ENCODE data around the gene LRRC28. TPM values are rescaled to one million over a fixed set of nuclear protein-coding genes. Genes with fewer than 3 reads are reported as not detected.

LRRC28 gene
- total RNA-seq, 1 donor from 2014 or later, result 13.4 TPM

DNA sequence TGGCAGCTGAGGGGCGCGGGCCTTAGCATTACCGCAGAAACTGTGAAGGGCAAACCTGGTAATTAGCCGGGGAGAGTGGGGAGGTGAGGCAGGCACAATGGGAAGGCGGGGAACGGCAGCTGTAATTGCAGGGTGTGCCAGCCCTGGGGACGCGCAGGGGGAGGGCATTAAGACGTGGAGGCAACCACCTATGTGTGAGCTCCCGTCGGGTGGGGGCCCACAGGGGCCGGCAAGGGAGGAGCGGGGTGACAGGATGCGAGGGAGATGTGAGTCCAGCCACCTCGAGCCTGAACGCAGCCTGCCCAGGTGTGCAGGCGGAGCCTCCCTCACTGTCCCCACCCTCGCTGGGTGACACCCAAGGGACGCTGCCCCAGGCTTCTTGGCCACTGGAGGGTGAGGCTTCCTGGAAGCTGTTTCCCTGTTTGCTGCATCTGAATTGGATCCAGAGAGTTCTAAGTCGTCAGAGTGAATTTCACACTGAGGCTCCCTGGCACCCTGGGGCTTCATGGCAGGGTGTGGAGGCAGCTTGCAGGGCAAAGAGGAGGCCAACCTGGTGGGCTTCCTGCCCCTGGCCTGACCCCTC is 183.9 kb downstream of the LRRC28 start:
- DNase-seq (ENCODE audit: low read depth, low spot score), result no peak

GRCh38 chr15:99435877-99436541 is 184.7 kb downstream of the LRRC28 start:
- no peak for DNase-seq (ENCODE audit: low read depth, low spot score)

DNA sequence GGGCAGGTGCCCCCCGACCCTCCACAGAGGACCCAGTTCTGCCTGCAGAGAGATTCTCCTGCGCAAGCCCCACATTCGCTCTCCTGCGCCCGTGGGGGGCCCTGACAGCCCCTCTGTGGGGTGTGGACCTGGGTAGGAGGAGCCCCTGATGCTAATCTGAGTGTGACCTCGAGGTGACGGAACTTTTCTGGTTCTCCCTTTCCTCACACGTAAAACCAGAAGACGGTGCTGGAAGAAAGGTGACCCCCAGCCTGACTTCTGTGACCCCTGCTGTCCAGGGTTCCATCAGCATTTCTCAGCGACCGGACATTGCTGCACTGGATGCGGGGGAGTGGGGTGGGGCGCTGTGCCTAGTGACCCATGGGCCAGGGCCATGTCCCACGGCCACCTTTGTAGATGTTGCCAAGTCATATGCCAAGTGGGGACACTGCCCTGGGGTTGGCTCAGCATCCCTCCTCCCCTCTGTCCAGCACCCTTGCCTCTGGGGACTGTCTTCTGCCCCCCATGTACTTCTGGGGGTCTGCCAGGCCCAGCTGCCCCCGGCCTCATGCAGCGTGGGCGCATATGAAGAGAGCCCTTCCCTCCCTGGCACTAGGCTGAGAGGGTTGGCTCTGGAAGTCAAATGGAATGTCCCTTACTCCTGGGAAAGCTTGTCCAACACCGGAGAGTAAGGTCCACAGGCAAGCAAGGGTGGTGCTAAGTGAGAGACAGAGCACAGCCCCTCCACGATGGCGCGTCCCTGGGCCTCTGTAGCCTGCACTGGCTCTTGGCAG is 185.4 kb downstream of the LRRC28 start:
- no peak for DNase-seq (ENCODE audit: low read depth, low spot score)

DNA sequence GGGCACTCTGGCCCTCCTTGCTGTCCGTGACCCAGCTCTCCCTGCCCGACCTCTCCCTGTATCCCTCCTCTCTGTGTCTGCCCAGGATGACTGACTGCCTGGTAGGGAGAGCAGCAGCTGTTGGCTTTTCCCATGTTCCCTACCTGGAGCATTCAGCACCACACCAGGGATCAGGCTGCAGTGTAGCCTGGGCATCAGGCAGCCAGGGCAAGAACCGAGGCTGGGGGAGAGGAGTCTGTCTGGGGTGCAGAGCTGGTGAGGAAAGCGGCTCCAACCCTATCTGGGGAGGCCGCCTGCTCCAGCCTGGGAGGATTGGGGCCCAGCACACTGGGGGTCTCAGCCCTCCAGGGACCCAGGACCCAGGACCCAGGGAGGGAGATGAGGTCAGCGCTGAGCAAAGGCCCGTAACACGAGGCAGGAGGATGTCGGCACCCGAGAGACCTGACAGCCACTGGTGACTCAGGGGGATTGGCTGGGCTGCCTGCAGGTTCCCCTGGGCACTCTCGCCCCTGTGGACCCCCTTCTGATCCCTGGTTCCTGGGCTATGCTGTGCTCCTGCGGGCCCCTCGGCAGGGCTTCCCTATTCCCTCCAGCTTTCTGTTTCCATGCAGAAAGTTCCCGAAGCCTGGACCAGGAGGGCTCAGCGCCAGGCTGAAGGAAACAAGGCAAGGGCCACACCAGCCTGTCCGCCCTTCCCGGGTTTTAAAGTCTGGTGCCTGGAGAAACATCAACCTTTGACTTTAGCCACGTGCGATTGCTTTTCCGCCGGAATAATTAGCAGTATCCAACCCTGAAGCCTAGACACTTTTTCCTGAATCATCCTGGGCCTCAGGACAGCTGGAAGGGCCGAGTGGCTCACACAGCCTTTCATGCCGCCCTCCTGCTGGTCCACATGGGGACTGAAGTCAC is 186.3 kb downstream of the LRRC28 start:
- no peak for DNase-seq (ENCODE audit: low read depth, low spot score)

DNA sequence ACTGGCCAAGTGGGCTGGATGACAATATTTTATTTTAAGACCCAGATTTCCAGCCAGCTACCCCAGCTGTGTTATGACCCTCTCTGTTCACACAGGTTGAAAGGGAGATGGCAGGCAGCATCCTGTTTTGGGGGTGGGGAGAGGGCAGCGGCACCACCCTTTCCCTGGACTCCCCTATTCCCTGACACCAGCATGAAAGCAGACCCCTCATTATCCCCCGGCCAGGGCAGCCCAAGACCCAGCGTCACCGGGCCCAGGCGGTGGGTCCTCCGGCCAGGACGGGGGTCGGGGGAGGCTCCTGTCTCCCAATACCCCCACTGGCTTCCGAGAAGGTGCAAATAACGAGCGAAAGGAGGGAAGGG is 186.9 kb downstream of the LRRC28 start:
- no peak for DNase-seq (ENCODE audit: low read depth, low spot score)

GRCh38 chr15:99438691-99439523 is 187.6 kb downstream of the LRRC28 start:
- no peak for DNase-seq (ENCODE audit: low read depth, low spot score)

- no peak for DNase-seq (ENCODE audit: low read depth, low spot score)
Observed at GRCh38 chr15:99439524-99439835, 188.2 kb downstream of the LRRC28 start.

- DNase-seq (ENCODE audit: low read depth, low spot score), result no peak
Observed at GRCh38 chr15:99440029-99440428, 188.7 kb downstream of the LRRC28 start.

Other genes starting within 250 kb of the LRRC28 start
- gene PGPEP1L, start 243.7 kb upstream of the LRRC28 start, total RNA-seq, result not detected in 2 replicates
- gene SYNM, start 146.4 kb upstream of the LRRC28 start, total RNA-seq, result 5.9 and 10.2 TPM in 2 replicates
- gene TTC23, start 1.9 kb upstream of the LRRC28 start, total RNA-seq, result 22.3 and 24.9 TPM in 2 replicates

Data from pulmonary artery endothelial cell (primary cell).